Measurements from ENCODE around the gene KRTAP10-4. TPM values are rescaled to one million over a fixed set of nuclear protein-coding genes. Genes with fewer than 3 reads are reported as not detected.
A peak's percentile ranks its signal among the peaks of the same experiment; 100 is the strongest.

The KRTAP10-4 gene
- total RNA-seq, 1 donor from 2014 or later = not detected

DNA sequence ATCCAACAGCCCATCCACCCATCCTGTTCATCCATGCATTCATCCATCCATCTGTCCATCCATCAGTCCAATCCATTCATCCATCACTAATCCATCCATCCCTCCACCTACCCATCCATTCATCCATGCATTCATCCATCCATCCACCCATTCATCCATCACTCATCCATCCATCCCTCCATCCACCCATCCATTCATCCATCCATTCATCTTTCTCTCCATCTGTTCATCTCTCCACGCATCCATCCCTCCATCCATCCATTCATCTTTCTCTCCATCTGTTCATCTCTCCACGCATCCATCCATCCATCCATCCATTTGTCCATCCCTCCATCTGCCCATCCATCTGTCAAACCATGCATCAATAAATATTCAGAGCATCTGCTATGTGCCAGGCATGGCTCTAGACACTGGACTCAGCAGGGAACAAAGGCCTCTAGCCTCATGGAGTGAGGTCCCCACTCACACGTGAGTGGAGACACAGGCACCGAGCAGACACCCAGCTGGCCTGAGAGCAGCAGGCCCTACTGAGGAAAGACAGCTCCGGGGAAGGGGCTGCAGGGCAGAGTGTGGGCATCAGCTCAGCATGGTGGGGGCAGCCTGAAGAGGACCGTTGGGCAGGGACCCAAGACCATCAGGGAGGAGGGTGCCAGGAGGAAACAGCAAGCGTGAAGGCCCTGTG is 43.2 kb upstream of the KRTAP10-4 start:
- no peaks in the 10 kb centered on the region for H3K9me3 Mint-ChIP-seq (ENCODE audit: low read depth)
- peak; percentile 50 for DNase-seq (ENCODE audit: low spot score)
- peaks cover 20% of the 10 kb centered on the region for H3K27me3 Mint-ChIP-seq (ENCODE audit: low read depth)
- TF ChIP-seq, protein P1, sequence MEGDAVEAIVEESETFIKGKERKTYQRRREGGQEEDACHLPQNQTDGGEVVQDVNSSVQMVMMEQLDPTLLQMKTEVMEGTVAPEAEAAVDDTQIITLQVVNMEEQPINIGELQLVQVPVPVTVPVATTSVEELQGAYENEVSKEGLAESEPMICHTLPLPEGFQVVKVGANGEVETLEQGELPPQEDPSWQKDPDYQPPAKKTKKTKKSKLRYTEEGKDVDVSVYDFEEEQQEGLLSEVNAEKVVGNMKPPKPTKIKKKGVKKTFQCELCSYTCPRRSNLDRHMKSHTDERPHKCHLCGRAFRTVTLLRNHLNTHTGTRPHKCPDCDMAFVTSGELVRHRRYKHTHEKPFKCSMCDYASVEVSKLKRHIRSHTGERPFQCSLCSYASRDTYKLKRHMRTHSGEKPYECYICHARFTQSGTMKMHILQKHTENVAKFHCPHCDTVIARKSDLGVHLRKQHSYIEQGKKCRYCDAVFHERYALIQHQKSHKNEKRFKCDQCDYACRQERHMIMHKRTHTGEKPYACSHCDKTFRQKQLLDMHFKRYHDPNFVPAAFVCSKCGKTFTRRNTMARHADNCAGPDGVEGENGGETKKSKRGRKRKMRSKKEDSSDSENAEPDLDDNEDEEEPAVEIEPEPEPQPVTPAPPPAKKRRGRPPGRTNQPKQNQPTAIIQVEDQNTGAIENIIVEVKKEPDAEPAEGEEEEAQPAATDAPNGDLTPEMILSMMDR (IDR thresholded peaks at IDR 0.05) = no peak
- H3K27ac Mint-ChIP-seq (ENCODE audit: unreplicated experiment) = no peak overlapping the region
- no peaks in the 10 kb centered on the region for H3K36me3 Mint-ChIP-seq (ENCODE audit: low read depth)
- no peak overlapping the region for H3K4me3 Mint-ChIP-seq (ENCODE audit: unreplicated experiment)
- H3K4me1 Mint-ChIP-seq (ENCODE audit: low read depth) = no peaks in the 10 kb centered on the region

DNA sequence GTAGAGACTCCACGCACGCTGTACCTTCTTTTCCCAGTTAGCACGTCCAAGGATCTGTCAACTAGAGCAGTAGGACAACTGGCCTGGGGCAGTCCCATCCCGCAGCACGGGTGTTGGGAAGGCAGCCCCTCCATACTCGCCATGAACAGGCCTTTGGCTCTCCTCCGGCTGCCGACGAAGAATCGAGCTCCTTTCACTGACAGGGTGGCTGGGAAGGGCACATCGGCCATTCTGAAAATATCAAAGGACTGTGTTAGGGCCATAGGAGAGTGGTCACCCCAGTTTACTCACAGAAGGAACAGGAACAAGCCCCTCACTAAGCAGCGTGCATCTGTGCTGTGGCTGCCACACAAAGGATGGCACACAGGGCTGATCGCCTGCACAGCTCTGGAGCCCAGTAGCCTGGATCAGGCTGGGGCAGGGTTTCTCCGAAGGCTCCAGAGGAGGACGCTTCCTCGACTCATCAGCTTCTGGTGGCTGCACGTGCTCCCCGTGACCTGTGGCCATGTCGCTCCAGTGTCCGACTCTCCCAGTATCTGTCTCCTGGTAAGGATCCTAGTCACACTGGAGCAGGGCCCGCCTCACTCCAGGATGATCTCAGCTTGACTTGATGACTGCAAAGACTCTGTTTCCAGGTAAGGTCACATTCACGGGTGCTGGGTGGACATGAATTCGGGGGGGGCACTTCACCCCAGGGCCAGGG is 42.5 kb upstream of the KRTAP10-4 start:
- Mint-ChIP-seq H3K4me1 (ENCODE audit: low read depth) (no peaks in the 10 kb centered on the region), H3K4me3 (ENCODE audit: unreplicated experiment) (no peak overlapping the region), H3K27ac (ENCODE audit: unreplicated experiment) (no peak overlapping the region), H3K9me3 (ENCODE audit: low read depth) (no peaks in the 10 kb centered on the region), H3K36me3 (ENCODE audit: low read depth) (no peaks in the 10 kb centered on the region), H3K27me3 (ENCODE audit: low read depth) (peaks cover 20% of the 10 kb centered on the region)
- DNase-seq (ENCODE audit: low spot score) = peak; percentile 77
- TF ChIP-seq, protein P1 (IDR thresholded peaks at IDR 0.05) = no peak

DNA sequence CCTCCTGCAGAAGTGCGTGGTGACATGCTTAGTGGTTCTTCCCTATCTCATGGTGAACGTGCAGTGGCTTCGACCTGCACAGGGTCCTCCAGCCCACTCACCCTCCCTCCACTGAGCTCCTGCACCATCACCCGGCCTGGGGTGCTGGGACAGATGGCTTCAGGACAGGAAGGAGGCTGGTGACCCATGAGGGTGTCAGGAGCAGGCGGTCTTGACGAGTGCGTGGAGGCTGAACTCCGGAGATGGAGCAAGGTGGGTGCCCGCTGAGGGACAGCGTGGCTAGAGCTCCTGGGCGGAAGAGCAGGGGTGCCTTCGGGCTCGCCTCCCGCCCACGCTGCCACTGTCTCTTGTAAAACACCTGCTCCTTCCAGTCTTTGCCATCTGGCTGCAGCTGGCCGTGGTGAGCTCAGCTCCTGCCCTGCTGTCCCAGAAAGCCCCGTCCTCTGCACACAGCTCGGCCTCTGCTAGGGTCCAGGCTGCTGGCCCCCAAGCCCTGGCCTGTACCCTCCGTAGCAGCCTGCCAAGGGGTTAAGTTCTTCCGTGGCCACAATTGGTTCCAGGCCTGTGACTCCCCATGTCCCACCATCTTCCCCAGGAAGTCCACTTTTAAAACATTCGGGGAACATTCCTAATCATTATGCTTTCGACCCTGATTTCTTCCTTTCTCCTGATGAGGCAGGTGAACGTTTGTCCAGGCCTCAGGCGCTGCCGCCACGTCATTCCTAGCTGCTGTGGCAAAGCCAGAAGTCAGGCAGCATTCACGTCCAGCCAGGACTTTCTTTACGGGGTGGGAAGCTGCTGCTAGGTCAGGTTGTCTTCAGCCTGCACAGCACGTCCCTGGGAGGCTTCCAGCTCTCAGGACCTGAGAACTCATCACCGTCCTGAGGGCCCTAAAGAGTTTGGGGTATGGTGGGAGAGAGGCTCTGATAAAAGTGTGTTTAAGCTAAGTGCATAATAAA is 41.6 kb upstream of the KRTAP10-4 start:
- H3K4me1 Mint-ChIP-seq (ENCODE audit: low read depth) = no peaks in the 10 kb centered on the region
- peak; percentile 76 for DNase-seq (ENCODE audit: low spot score)
- H3K27ac Mint-ChIP-seq (ENCODE audit: unreplicated experiment) = no peak overlapping the region
- H3K9me3 Mint-ChIP-seq (ENCODE audit: low read depth) = no peaks in the 10 kb centered on the region
- TF ChIP-seq, protein P1 (IDR thresholded peaks at IDR 0.05) = no peak
- no peaks in the 10 kb centered on the region for H3K36me3 Mint-ChIP-seq (ENCODE audit: low read depth)
- no peak overlapping the region for H3K4me3 Mint-ChIP-seq (ENCODE audit: unreplicated experiment)
- peaks cover 17% of the 10 kb centered on the region for H3K27me3 Mint-ChIP-seq (ENCODE audit: low read depth)

DNA sequence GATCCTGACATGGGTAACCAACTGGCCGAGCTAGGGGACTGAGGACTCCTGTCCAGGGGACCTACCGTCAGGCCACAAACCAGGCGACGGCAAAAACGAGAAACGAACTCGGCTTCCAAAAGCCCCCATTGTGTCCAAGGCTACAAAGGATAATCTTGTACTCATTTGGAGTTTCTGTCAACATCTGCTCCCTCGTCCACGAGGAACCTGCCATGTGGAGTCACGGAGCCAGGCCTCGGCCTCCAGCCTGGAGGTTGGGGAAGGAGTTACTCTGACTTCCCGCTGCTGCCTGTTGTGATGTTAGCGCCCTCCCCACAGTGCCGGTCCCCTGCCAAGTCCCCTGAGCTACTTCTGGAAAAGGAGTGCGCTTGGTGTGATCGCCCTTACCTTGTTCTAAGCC is 40.8 kb upstream of the KRTAP10-4 start:
- no peak for DNase-seq (ENCODE audit: low spot score)

More for the DNA sequence above, 40.8 kb upstream of the KRTAP10-4 start:
- H3K4me1 Mint-ChIP-seq (ENCODE audit: low read depth) = no peaks in the 10 kb centered on the region
- H3K4me3 Mint-ChIP-seq (ENCODE audit: unreplicated experiment) = no peak overlapping the region
- H3K27me3 Mint-ChIP-seq (ENCODE audit: low read depth) = peaks cover 21% of the 10 kb centered on the region
- no peak overlapping the region for H3K27ac Mint-ChIP-seq (ENCODE audit: unreplicated experiment)
- H3K9me3 Mint-ChIP-seq (ENCODE audit: low read depth) = peaks cover 5% of the 10 kb centered on the region
- TF ChIP-seq, protein P1 (IDR thresholded peaks at IDR 0.05) = no peak
- H3K36me3 Mint-ChIP-seq (ENCODE audit: low read depth) = no peaks in the 10 kb centered on the region

Data from chondrocyte (in vitro differentiated cells).